H1 (cell line): Measurements from ENCODE around the gene ATG7. TPM values are rescaled to one million over a fixed set of nuclear protein-coding genes. Genes with fewer than 3 reads are reported as not detected.

Experiments
- CTCF ChIA-PET: fragments of 300-600 bp; sonication (Branson Sonifier 250); formaldehyde crosslinking; loops from one replicate; lab custom pipeline; 2021; ENCODE audit not compliant: partially characterized antibody; lab: Charles Lee
- POLR2A ChIA-PET: fragments of 300-600 bp; sonication (Branson Sonifier 250); formaldehyde crosslinking; loops from one replicate; lab custom pipeline; 2021; ENCODE audit warnings: inconsistent platforms; ENCODE audit not compliant: partially characterized antibody; lab: Charles Lee
- DNase-seq, 2 experiments: peaks; one replicate each; pipeline versions ENCODE4 v3.0.0 to v3.0.0-alpha.2; 2010 to 2022; ENCODE audit warnings: low spot score in 2 of 2, low read depth in 1 of 2, mixed read lengths in 1 of 2
- FAIRE-seq: peaks from 2 replicates; lab custom pipeline; 2011; peaks lifted over from hg19 to GRCh38; lab: Jason Lieb, UNC
- H2AFZ ChIP-seq: 2 replicates; pipeline ENCODE4 v1.8.1; 2012; ENCODE audit warnings: low read length, inconsistent platforms
- H2AK5ac ChIP-seq: 2 replicates; pipeline ENCODE4 v1.6.1; 2013; ENCODE audit warnings: low read depth, low read length
- H2BK120ac ChIP-seq: replicated peaks from 2 replicates; pipeline ENCODE3; 2013; ENCODE audit warnings: low read depth, low read length, inconsistent platforms
- H2BK12ac ChIP-seq: 2 replicates; pipeline ENCODE4 v1.6.1; 2013; ENCODE audit warnings: low read depth, low read length
- H2BK15ac ChIP-seq: 2 replicates; pipeline ENCODE4 v1.6.1; 2013; ENCODE audit warnings: low read length
- H2BK20ac ChIP-seq: 2 replicates; pipeline ENCODE4 v1.6.1; 2013; ENCODE audit warnings: low read length
- H2BK5ac ChIP-seq: 2 replicates; pipeline ENCODE4 v1.6.1; 2013; ENCODE audit warnings: low read depth, low read length
- H3K14ac ChIP-seq: 2 replicates; pipeline ENCODE4 v1.6.1; 2013; ENCODE audit warnings: inconsistent platforms; ENCODE audit not compliant: insufficient read length
- H3K18ac ChIP-seq: 2 replicates; pipeline ENCODE4 v1.6.1; 2013; ENCODE audit warnings: low read length; ENCODE audit errors: extremely low read depth
- H3K23ac ChIP-seq: 2 replicates; pipeline ENCODE4 v1.6.1; 2013; ENCODE audit warnings: inconsistent platforms; ENCODE audit not compliant: insufficient read length
- H3K23me2 ChIP-seq: 2 replicates; pipeline ENCODE4 v1.6.1; 2013; ENCODE audit warnings: low read depth, low read length
- H3K27ac ChIP-seq: 2 replicates; pipeline ENCODE4 v1.6.1; 2011; ENCODE audit warnings: low read depth, low read length, inconsistent platforms
- H3K27me3 ChIP-seq, 4 experiments: replicated peaks in 1 of 4; 1 replicate in 1 of 4; 2 replicates in 3 of 4; pipeline versions ENCODE4 v1.6.1 to v1.8.1; 2011 to 2013; ENCODE audit warnings: low read length in 3 of 4, mild to moderate bottlenecking in 3 of 4, inconsistent platforms in 2 of 4, mixed read lengths in 2 of 4, moderate library complexity in 1 of 4; ENCODE audit not compliant: control insufficient read depth in 3 of 4, insufficient read depth in 3 of 4; ENCODE audit errors: extremely low read depth in 1 of 4
- H3K36me3 ChIP-seq, 4 experiments: 2 replicates each; pipeline versions ENCODE4 v1.6.1 to v1.8.1; 2011 to 2013; ENCODE audit warnings: mild to moderate bottlenecking in 4 of 4, low read length in 3 of 4, moderate library complexity in 2 of 4, control low read depth in 1 of 4, inconsistent platforms in 1 of 4; ENCODE audit not compliant: insufficient read depth in 4 of 4, control insufficient read depth in 2 of 4
- H3K4ac ChIP-seq: replicated peaks from 2 replicates; pipeline ENCODE3; 2013; ENCODE audit warnings: low read length, low read depth, mixed read lengths, inconsistent platforms; ENCODE audit not compliant: insufficient read length
- H3K4me1 ChIP-seq, 4 experiments: replicated peaks in 1 of 4; 1 replicate in 1 of 4; 2 replicates in 3 of 4; pipeline versions ENCODE4 v1.6.1 to v1.8.1; 2011 to 2013; ENCODE audit warnings: low read length in 3 of 4, inconsistent platforms in 2 of 4, mixed read lengths in 1 of 4; ENCODE audit not compliant: insufficient read depth in 4 of 4, control insufficient read depth in 3 of 4
- H3K4me2 ChIP-seq, 2 experiments: 2 replicates each; pipeline versions ENCODE4 v1.6.1 to v1.8.1; 2011 to 2013; ENCODE audit warnings: low read depth in 2 of 2, low read length in 2 of 2, control low read depth in 1 of 2, inconsistent platforms in 1 of 2, mild to moderate bottlenecking in 1 of 2; ENCODE audit not compliant: insufficient read depth in 1 of 2
- H3K4me3 ChIP-seq, 4 experiments: fragments of 200-600, 300-600 bp in 1 of 4; sonication (generic), shearing (Covaris generic), sonication (Bioruptor Twin) in 1 of 4; 2 replicates each; pipeline versions ENCODE4 v1.5.1 to v1.8.1; 2011 to 2016; ENCODE audit warnings: low read length in 4 of 4, low read depth in 3 of 4, control low read depth in 2 of 4, inconsistent platforms in 2 of 4, mild to moderate bottlenecking in 2 of 4, mixed read lengths in 1 of 4, moderate library complexity in 1 of 4; ENCODE audit not compliant: insufficient read depth in 2 of 4; ENCODE audit errors: extremely low read depth in 1 of 4
- H3K56ac ChIP-seq: replicated peaks from 2 replicates; pipeline ENCODE3; 2013; ENCODE audit warnings: low read depth, mild to moderate bottlenecking, mixed read lengths, low read length, inconsistent platforms; ENCODE audit not compliant: insufficient read length
- H3K79me1 ChIP-seq: 2 replicates; pipeline ENCODE4 v1.6.1; 2013; ENCODE audit warnings: low read depth, low read length, control low read depth
- H3K79me2 ChIP-seq, 2 experiments: 2 replicates each; pipeline versions ENCODE4 v1.6.1 to v1.8.1; 2012 to 2013; ENCODE audit warnings: low read length in 2 of 2, mild to moderate bottlenecking in 2 of 2, inconsistent platforms in 1 of 2; ENCODE audit not compliant: insufficient read depth in 2 of 2, control insufficient read depth in 1 of 2
- H3K9ac ChIP-seq, 4 experiments: replicated peaks in 1 of 4; 1 replicate in 1 of 4; 2 replicates in 3 of 4; pipeline versions ENCODE4 v1.6.1 to v1.8.1; 2011 to 2013; ENCODE audit warnings: low read depth in 3 of 4, low read length in 3 of 4, control low read depth in 2 of 4, mild to moderate bottlenecking in 2 of 4, moderate library complexity in 2 of 4, inconsistent platforms in 1 of 4; ENCODE audit errors: extremely low read depth in 1 of 4
- H3K9me3 ChIP-seq, 2 experiments: 2 replicates each; pipeline versions ENCODE4 v1.6.1 to v1.8.1; 2012 to 2013; ENCODE audit warnings: mild to moderate bottlenecking in 2 of 2, moderate library complexity in 2 of 2, control low read depth in 1 of 2, inconsistent platforms in 1 of 2, low read depth in 1 of 2, low read length in 1 of 2, mixed read lengths in 1 of 2; ENCODE audit not compliant: insufficient read depth in 2 of 2
- H4K20me1 ChIP-seq, 2 experiments: replicated peaks in 1 of 2; 2 replicates each; pipeline versions ENCODE3 to v1.8.1; 2011 to 2013; ENCODE audit warnings: inconsistent platforms in 2 of 2, low read length in 2 of 2, mild to moderate bottlenecking in 1 of 2; ENCODE audit not compliant: insufficient read depth in 2 of 2, control insufficient read depth in 1 of 2
- H4K5ac ChIP-seq: 2 replicates; pipeline ENCODE4 v1.6.1; 2013; ENCODE audit warnings: low read length, low read depth, mixed read lengths, inconsistent platforms; ENCODE audit not compliant: insufficient read length
- H4K8ac ChIP-seq: 2 replicates; pipeline ENCODE4 v1.8.0; 2013; ENCODE audit warnings: mild to moderate bottlenecking, moderate library complexity, low read length, inconsistent platforms; ENCODE audit not compliant: insufficient read depth; ENCODE audit errors: extremely low read depth
- H4K91ac ChIP-seq: replicated peaks from 2 replicates; pipeline ENCODE3; 2013; ENCODE audit warnings: low read length, mixed read lengths, inconsistent platforms; ENCODE audit not compliant: insufficient read length
- BCL11A ChIP-seq, 2 experiments: IDR thresholded peaks; one replicate each; pipeline ENCODE4 v1.6.1; 2011; ENCODE audit warnings: low read depth in 2 of 2, low read length in 2 of 2, mild to moderate bottlenecking in 2 of 2
- EGR1 ChIP-seq: IDR thresholded peaks from 2 replicates; pipeline ENCODE4 v1.6.1; 2011; ENCODE audit warnings: low read depth, low read length, borderline replicate concordance
- HDAC6 ChIP-seq: IDR thresholded peaks from one replicate; pipeline ENCODE4 v1.7.1; 2012; ENCODE audit warnings: low read depth, mild to moderate bottlenecking, inconsistent platforms, low read length, moderate library complexity
- POU5F1 ChIP-seq: IDR thresholded peaks from 2 replicates; pipeline ENCODE4 v1.6.1; 2011; ENCODE audit warnings: low read depth, mild to moderate bottlenecking, low read length, moderate library complexity
- RAD21 ChIP-seq, 2 experiments: IDR thresholded peaks in 1 of 2; conservative IDR thresholded peaks in 1 of 2; 2 replicates each; pipeline ENCODE4 v1.6.1; 2011; ENCODE audit warnings: low read depth in 2 of 2, low read length in 2 of 2, improper control_type of control experiment in 1 of 2, inconsistent platforms in 1 of 2, mild to moderate bottlenecking in 1 of 2, moderate library complexity in 1 of 2
- SP1 ChIP-seq: IDR thresholded peaks from 2 replicates; pipeline ENCODE4 v1.6.1; 2011; ENCODE audit warnings: low read depth, low read length
- TCF12 ChIP-seq: IDR thresholded peaks from 2 replicates; pipeline ENCODE4 v1.6.1; 2011; ENCODE audit warnings: low read depth, mild to moderate bottlenecking, low read length
- TEAD4 ChIP-seq: IDR thresholded peaks from 2 replicates; pipeline ENCODE4 v1.6.1; 2012; ENCODE audit warnings: low read depth, low read length, inconsistent platforms, mixed read lengths
- WGBS, 2 experiments: shearing (Covaris generic) in 1 of 2; methylation state at CpG; one replicate each; pipeline versions ENCODE4 v1.1.6 to v1.1.7; 2013 to 2015; ENCODE audit warnings: low lambda C conversion rate in 2 of 2, mixed read lengths in 2 of 2, inconsistent platforms in 1 of 2, low coverage in 1 of 2, missing lambda C conversion rate in 1 of 2; ENCODE audit not compliant: insufficient replicate concordance in 2 of 2, insufficient coverage in 1 of 2, insufficient read length in 1 of 2; ENCODE audit errors: extremely low coverage in 1 of 2, missing lambda C conversion rate in 1 of 2; 5-methylcytosine and 5-hydroxymethylcytosine counted together
- polyA plus RNA-seq, 7 experiments: library from polyadenylated mRNA; depleted of rRNA in 3 of 7; stranded (reverse) in 5 of 7; unstranded in 2 of 7; fragments of >200 nt in 5 of 7; fragments of 200-250 nt in 2 of 7; gene quantifications; 1 replicate in 5 of 7; 2 replicates in 1 of 7; 4 replicates in 1 of 7; pipeline versions ENCODE4 v1.2.1 to v1.2.3, GENCODE V29; 2011 to 2013; ENCODE audit warnings: missing spikeins in 2 of 7, mixed read lengths in 2 of 7
- total RNA-seq: library from RNA; stranded (reverse); fragmentation: NEBNext Ultra II Directional; extraction: Animal tissue kit (Norgen Biotek cat#: 25700); gene quantifications from 2 replicates; pipeline ENCODE4 v1.2.1, GENCODE V29; 2021
- TF ChIP-seq, protein P1 (sequence below): IDR thresholded peaks from 2 replicates; pipeline ENCODE4 v1.6.1; 2012; ENCODE audit warnings: inconsistent platforms

The ATG7 gene
- total and polyA plus RNA-seq, 2 of the 8 experiments (the other 6 are each of a cell fraction or from before 2014, with no cell fraction given), result 15.0 to 19.1 TPM

DNA sequence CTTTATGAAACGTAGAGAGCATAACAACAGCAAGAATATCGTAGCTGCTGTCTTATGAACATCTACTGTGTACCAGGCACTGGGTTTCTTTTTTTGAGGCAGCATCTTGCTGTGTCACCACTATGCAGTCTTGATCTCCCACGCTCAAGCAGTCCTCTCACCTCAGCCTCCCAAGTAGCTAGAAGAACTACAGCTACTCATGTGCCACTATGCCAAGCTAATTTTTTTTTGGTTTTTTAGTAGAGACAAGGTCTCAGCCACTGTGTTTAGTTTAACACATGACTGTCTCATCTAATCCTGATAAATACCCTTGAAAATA, 241.6 kb downstream of the ATG7 start:
- Histone ChIP-seq H3K4me1 (peaks cover 0 to 12% (median 4%) of the 10 kb centered on the region in 4 experiments; a peak in 5 of 7 replicates), H3K4me3 (no peak overlapping the region), H2BK20ac (no peak overlapping the region), H4K5ac (no peak overlapping the region), H3K36me3 (no peaks in the 10 kb centered on the region), H4K8ac (no peak overlapping the region), H3K9ac (no peak overlapping the region), H3K23ac (no peak overlapping the region), H3K27me3 (no peaks in the 10 kb centered on the region), H2AFZ (no peak overlapping the region), H3K79me2 (no peaks in the 10 kb centered on the region), H2BK15ac (no peak overlapping the region), H3K14ac (no peak overlapping the region), H2BK12ac (no peak overlapping the region), H3K4me2 (no peak overlapping the region), H3K56ac (no peak overlapping the region), H3K27ac (no peak overlapping the region), H3K9me3 (peaks cover 4% of the 10 kb centered on the region in 2 experiments; a peak in 1 of 4 replicates), H3K79me1 (no peaks in the 10 kb centered on the region), H3K23me2 (no peaks in the 10 kb centered on the region), H4K20me1 (no peaks in the 10 kb centered on the region), H2AK5ac (no peak overlapping the region), H3K18ac (no peak overlapping the region)
- DNase-seq (no peak), FAIRE-seq (no peak)
- POLR2A ChIA-PET, result no interaction called here
- WGBS, 2 experiments, result 96% methylated on average over 3 of the region's 3 CpGs; no CpG with 5 or more reads in 1 of the 2 experiments
- TF ChIP-seq TEAD4, result no peak
- TF ChIP-seq RAD21 (IDR thresholded peaks at IDR 0.05 in 1 of 2, conservative IDR thresholded peaks at IDR 0.05 in 1 of 2; ENCODE audit: low read depth in 2 of 2, low read length in 2 of 2), result no peak
- TF ChIP-seq, protein P1, sequence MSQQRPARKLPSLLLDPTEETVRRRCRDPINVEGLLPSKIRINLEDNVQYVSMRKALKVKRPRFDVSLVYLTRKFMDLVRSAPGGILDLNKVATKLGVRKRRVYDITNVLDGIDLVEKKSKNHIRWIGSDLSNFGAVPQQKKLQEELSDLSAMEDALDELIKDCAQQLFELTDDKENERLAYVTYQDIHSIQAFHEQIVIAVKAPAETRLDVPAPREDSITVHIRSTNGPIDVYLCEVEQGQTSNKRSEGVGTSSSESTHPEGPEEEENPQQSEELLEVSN, result no peak
- no peak for TF ChIP-seq TCF12
- TF ChIP-seq SP1, result no peak
- TF ChIP-seq EGR1, result no peak
- TF ChIP-seq HDAC6, result no peak
- no peak for TF ChIP-seq POU5F1
- no peak for TF ChIP-seq BCL11A (IDR thresholded peaks at IDR 0.05; ENCODE audit: low read depth in 2 of 2, low read length in 2 of 2)
- TF ChIP-seq, all 59 proteins: peak for 0
- Histone ChIP-seq H2BK5ac (no peak overlapping the region), H4K91ac (no peak overlapping the region), H3K4ac (no peak overlapping the region), H2BK120ac (no peak overlapping the region)
- CTCF ChIA-PET, result interaction anchor here (1.4 kb wide), 1 partner anchor 24 kb away, joined by 4 read pairs; no protein-coding TSS in a partner anchor
